ENCODE data around the gene MAD1L1.

The MAD1L1 gene

DNA sequence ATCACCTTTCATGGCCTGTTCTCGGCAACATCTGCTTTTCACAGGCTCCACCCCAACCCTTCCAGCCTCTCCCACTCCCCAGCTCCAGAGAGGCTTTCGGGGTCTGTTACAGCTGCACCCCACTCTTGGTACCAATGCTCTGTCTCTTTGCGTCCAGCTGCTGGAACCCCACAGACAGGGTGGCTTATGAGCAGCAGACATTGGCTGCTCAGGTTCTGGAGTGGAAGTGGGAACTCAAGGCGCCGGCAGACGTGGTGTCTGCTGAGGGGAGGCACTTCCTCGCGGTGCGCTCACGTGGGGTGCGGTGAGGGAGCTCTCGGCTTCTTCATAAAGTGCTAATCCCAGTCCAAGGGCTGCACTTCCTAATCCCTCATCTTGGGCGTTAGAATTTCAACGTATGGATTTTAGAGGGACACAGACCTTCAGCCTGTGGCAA lies 377.0 kb downstream of the MAD1L1 start:
- ChIA-PET POLR2A (ENCODE audit: low non-redundant PET) (no interaction called here), CTCF (no interaction called here)
- DNase-seq (ENCODE audit: low spot score) = no peak
- no peak overlapping the region for H3K27ac ChIP-seq
- TF ChIP-seq, protein P1, sequence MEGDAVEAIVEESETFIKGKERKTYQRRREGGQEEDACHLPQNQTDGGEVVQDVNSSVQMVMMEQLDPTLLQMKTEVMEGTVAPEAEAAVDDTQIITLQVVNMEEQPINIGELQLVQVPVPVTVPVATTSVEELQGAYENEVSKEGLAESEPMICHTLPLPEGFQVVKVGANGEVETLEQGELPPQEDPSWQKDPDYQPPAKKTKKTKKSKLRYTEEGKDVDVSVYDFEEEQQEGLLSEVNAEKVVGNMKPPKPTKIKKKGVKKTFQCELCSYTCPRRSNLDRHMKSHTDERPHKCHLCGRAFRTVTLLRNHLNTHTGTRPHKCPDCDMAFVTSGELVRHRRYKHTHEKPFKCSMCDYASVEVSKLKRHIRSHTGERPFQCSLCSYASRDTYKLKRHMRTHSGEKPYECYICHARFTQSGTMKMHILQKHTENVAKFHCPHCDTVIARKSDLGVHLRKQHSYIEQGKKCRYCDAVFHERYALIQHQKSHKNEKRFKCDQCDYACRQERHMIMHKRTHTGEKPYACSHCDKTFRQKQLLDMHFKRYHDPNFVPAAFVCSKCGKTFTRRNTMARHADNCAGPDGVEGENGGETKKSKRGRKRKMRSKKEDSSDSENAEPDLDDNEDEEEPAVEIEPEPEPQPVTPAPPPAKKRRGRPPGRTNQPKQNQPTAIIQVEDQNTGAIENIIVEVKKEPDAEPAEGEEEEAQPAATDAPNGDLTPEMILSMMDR (conservative IDR thresholded peaks at IDR 0.05; ENCODE audit: low read depth) = no peak

DNA sequence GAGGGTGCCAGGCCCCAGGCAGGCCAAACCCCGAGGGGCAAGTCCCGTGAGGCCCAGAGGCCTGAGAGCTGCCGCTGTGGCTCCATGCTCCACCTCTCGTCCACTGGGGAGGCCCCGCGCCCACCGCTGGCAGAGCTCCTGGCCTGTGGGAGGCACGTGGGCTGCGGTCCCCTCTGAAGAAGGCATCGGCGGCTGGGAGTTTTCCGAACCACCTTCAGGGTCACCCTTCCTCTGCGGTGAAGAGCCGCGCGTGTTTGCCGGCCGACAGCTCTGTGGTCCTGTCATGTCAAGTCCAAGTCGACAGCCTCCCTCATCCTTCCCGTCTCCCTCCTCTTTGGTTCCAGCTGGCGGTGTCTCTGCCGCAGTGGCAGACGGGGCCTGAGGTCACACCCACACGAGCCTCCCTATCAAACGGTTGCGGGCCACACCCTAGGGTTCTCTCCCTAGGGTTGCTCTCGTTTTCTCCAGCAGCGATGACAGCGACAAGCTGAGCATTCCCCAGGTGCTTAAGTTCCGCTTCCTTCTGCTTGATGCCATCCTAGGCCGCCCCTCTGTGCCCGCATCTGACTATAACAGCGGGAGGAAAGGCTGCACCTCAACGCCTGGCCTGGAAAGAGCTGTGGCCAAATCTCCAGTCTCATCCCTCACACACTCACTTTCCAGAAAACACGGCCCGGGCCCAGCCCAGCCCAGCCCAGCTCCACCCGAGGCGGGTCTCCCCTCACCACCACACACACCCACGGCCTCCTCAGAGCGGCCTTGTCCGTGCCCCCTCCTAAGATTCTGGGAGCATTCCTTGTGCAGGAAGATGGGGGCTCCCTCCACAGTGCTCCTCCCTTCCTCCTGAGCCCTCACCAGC lies 377.6 kb downstream of the MAD1L1 start:
- ChIA-PET CTCF (no interaction called here), POLR2A (ENCODE audit: low non-redundant PET) (no interaction called here)
- no peak for DNase-seq (ENCODE audit: low spot score)
- TF ChIP-seq, protein P1 (conservative IDR thresholded peaks at IDR 0.05; ENCODE audit: low read depth) = no peak
- H3K27ac ChIP-seq = no peak overlapping the region

DNA sequence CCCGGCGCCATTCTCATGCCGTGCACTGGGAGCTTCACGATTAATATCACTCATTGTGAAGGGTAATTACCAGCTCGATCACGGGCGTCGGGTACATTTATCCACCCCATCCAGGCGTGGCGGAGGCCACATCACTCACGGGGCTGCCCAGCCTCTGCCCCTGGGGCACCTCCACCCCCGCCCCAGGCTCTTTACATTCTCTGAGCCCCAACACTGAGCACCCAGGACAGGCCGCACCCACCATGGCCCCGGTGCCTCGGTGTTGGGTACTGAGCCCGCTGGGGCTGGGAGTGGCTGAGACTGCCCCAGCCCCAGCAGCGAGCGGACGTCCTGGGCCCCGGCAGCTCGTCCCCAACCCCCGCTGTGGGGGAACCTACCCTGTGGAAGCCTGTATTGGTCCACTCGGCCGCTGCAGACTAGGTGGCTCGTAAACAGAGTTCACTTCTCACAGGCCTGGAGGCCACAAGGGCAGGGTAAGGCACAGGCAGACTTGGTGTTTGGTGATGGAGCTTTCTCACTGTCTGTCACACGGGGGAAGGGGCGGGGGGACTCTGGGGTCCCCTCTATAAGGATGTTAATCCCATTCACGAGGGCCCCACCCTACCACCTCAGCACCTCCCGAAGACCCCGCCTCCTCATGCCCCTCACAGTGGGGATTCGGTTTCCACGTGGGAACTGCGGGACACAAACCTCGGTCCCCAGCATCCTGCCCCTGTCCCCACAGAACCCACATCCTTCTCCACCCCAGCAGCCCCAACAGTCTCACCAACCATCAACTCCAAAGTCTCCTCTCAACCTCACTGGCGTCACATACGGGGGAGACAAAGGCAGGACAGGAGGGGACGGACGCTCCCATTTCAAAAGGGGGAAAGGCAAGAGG lies 378.5 kb downstream of the MAD1L1 start:
- ChIA-PET POLR2A (ENCODE audit: low non-redundant PET) (no interaction called here), CTCF (no interaction called here)
- DNase-seq (ENCODE audit: low spot score) = no peak
- TF ChIP-seq, protein P1 (conservative IDR thresholded peaks at IDR 0.05; ENCODE audit: low read depth) = no peak
- H3K27ac ChIP-seq = no peak overlapping the region

DNA sequence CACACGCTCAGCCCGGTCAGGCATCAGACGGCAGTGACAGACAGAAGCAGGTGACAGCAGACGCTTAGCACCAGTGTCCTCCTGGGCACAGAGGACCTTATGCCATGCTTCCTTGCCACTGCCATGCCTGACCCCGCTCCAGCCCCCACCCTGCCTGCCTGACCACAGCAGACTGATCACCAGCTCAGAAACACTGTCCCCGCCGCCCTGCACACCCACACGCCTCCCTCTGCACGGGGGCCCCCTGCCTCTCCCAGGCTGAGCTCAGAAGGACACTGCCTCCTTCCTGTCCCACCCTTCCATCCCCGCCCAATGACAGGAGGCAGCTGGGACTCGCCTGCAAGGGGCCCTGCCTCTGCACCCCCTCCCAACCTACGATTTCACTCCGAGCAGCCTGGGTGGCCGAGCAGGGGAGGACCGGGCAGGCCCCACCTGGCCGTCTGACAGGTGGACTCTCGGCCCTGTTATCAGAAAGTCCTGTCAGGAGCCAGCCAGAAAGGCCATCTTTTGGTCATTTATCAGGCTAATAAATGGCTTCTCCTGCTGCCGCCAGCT lies 379.2 kb downstream of the MAD1L1 start:
- ChIA-PET POLR2A (ENCODE audit: low non-redundant PET) (no interaction called here), CTCF (no interaction called here)
- no peak overlapping the region for H3K27ac ChIP-seq
- TF ChIP-seq, protein P1 (conservative IDR thresholded peaks at IDR 0.05; ENCODE audit: low read depth) = no peak
- DNase-seq (ENCODE audit: low spot score) = no peak

DNA sequence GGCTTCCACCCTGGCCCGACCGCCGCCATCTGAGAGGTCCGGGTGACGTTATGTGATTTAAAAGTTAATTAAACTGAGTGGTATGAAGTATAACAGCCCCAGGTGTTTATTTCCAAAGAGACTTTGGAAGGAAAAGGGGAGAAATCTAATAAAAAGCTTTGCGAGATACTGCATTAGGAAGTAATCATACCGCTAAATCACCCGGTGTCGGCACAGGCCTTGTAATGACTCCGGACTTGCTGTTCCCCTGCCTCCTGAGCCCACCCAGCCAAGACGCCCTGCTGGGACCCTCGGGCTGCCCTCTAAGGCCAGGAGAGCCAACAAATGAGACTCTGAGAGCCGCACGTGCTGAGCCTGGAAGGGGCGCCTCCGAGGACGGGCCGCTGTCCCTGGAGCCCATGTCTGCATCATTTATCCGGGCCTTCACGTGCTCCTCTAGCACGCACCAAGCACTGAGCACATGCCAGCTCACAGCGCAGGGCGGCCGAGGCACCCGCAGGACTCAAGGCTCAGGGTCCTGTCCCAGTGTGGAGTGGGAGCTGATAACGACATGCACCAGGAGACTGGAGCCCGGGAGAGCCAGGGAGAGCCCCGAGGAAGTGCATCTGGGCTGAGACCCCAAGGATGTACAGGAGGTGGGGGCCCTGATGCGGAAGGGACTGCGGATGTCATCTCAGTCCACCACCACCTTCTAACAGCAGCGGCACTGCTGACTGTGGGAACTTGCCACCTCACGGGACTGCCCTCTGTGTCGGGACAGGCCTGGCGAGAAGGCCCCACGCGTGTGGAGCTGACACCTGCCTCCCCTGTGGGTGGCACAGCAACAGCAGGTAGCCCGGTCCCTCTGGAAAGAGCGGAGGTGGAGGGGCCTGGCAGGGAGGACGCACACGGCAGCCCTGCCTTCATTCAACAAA lies 380.0 kb downstream of the MAD1L1 start:
- TF ChIP-seq, protein P1 (conservative IDR thresholded peaks at IDR 0.05; ENCODE audit: low read depth) = no peak
- ChIA-PET CTCF (no interaction called here), POLR2A (ENCODE audit: low non-redundant PET) (no interaction called here)
- no peak overlapping the region for H3K27ac ChIP-seq
- DNase-seq (ENCODE audit: low spot score) = no peak

All from RWPE1 (cell line).